HepG2 (cell line): ENCODE measurements around the gene CHID1. TPM values are rescaled to one million over a fixed set of nuclear protein-coding genes. Genes with fewer than 3 reads are reported as not detected.

ENCODE experiments used
- ADNP ChIP-seq: sonication (generic); formaldehyde crosslinking; IDR thresholded peaks from 2 replicates; pipeline ENCODE4 v1.4.0; 2020; ENCODE audit warnings: missing genetic modification reagents
- BRCA1 ChIP-seq: sonication (generic); formaldehyde crosslinking; IDR thresholded peaks from 2 replicates; pipeline ENCODE4 v1.4.0; 2020; ENCODE audit warnings: missing genetic modification reagents
- CEBPG ChIP-seq: IDR thresholded peaks from 2 replicates; pipeline ENCODE4 v1.6.1; 2016
- CREB1 ChIP-seq, 2 experiments: fragments of 450-650 bp in 1 of 2; IDR thresholded peaks; 2 replicates each; pipeline ENCODE4 v1.6.1; 2016 to 2017; ENCODE audit warnings: control low read depth in 1 of 2, mild to moderate bottlenecking in 1 of 2, missing compliant biosample characterization in 1 of 2, missing genetic modification characterization in 1 of 2
- GABPB1 ChIP-seq: IDR thresholded peaks from 2 replicates; pipeline ENCODE4 v1.6.1; 2016; ENCODE audit warnings: mild to moderate bottlenecking, missing genetic modification reagents, moderate library complexity, missing compliant biosample characterization
- HHEX ChIP-seq: IDR thresholded peaks from 2 replicates; pipeline ENCODE4 v1.6.1; 2016; ENCODE audit warnings: control low read depth
- KLF12 ChIP-seq: sonication (generic); formaldehyde crosslinking; IDR thresholded peaks from 2 replicates; pipeline ENCODE4 v1.4.0; 2020; ENCODE audit warnings: missing genetic modification reagents, borderline replicate concordance
- KMT2A ChIP-seq: sonication (generic); formaldehyde crosslinking; IDR thresholded peaks from 2 replicates; pipeline ENCODE4 v1.4.0; 2020; ENCODE audit warnings: missing genetic modification reagents
- MBNL3 ChIP-seq: fragments of 250-450 bp; sonication (Bioruptor Pico); conservative IDR thresholded peaks from 2 replicates; pipeline ENCODE4 v1.8.0; 2022; ENCODE audit warnings: mild to moderate bottlenecking, inconsistent platforms
- MED8 ChIP-seq: sonication (generic); formaldehyde crosslinking; IDR thresholded peaks from 2 replicates; pipeline ENCODE4 v1.8.1; 2023; ENCODE audit warnings: mild to moderate bottlenecking, missing genetic modification reagents; ENCODE audit not compliant: insufficient replicate concordance
- NFKB2 ChIP-seq: sonication (generic); formaldehyde crosslinking; IDR thresholded peaks from 2 replicates; pipeline ENCODE4 v1.4.0; 2020; ENCODE audit warnings: missing genetic modification reagents, borderline replicate concordance
- NR3C1 ChIP-seq: sonication (generic); formaldehyde crosslinking; IDR thresholded peaks from 2 replicates; pipeline ENCODE4 v1.4.0; 2020; ENCODE audit warnings: missing genetic modification reagents
- RAD21 ChIP-seq: fragments of 450-650 bp; formaldehyde crosslinking; IDR thresholded peaks from 2 replicates; pipeline ENCODE4 v1.5.0; 2020; ENCODE audit warnings: mild to moderate bottlenecking
- RBAK ChIP-seq: sonication (generic); formaldehyde crosslinking; IDR thresholded peaks from 2 replicates; pipeline ENCODE4 v1.5.1; 2020; ENCODE audit warnings: mild to moderate bottlenecking, missing genetic modification reagents
- RXRB ChIP-seq: IDR thresholded peaks from 2 replicates; pipeline ENCODE4 v1.6.1; 2016; ENCODE audit warnings: borderline replicate concordance, missing genetic modification reagents, missing compliant biosample characterization
- TBX2 ChIP-seq: sonication (generic); formaldehyde crosslinking; IDR thresholded peaks from 2 replicates; pipeline ENCODE4 v1.5.0; 2020; ENCODE audit warnings: missing genetic modification reagents, mild to moderate bottlenecking, borderline replicate concordance
- UBTF ChIP-seq: sonication (generic); formaldehyde crosslinking; IDR thresholded peaks from 2 replicates; pipeline ENCODE4 v1.4.0; 2020; ENCODE audit warnings: mild to moderate bottlenecking, missing genetic modification reagents
- ZBTB1 ChIP-seq: sonication (generic); formaldehyde crosslinking; IDR thresholded peaks from 2 replicates; pipeline ENCODE4 v1.4.0; 2020; ENCODE audit warnings: missing genetic modification reagents, borderline replicate concordance
- ZBTB3 ChIP-seq: sonication (generic); formaldehyde crosslinking; IDR thresholded peaks from 2 replicates; pipeline ENCODE4 v1.4.0; 2020; ENCODE audit warnings: low read depth, mild to moderate bottlenecking, moderate library complexity, missing genetic modification reagents, borderline replicate concordance
- ZFP90 ChIP-seq: sonication (generic); formaldehyde crosslinking; IDR thresholded peaks from 2 replicates; pipeline ENCODE4 v1.8.0; 2022; ENCODE audit warnings: missing genetic modification reagents, mild to moderate bottlenecking, inconsistent platforms, borderline replicate concordance
- ZNF121 ChIP-seq: sonication (generic); formaldehyde crosslinking; IDR thresholded peaks from 2 replicates; pipeline ENCODE4 v1.5.0; 2020; ENCODE audit warnings: mild to moderate bottlenecking, missing genetic modification reagents
- ZNF263 ChIP-seq: sonication (generic); formaldehyde crosslinking; IDR thresholded peaks from 2 replicates; pipeline ENCODE4 v1.4.0; 2020; ENCODE audit warnings: missing genetic modification reagents
- ZNF557 ChIP-seq: sonication (generic); formaldehyde crosslinking; IDR thresholded peaks from 2 replicates; pipeline ENCODE4 v1.4.0; 2020; ENCODE audit warnings: missing genetic modification reagents
- ZNF563 ChIP-seq: sonication (generic); formaldehyde crosslinking; IDR thresholded peaks from 2 replicates; pipeline ENCODE4 v1.8.0; 2022; ENCODE audit warnings: mild to moderate bottlenecking, moderate library complexity, missing genetic modification reagents
- ZNF687 ChIP-seq: sonication (generic); formaldehyde crosslinking; IDR thresholded peaks from 2 replicates; pipeline ENCODE4 v1.5.1; 2020; ENCODE audit warnings: mild to moderate bottlenecking, missing genetic modification reagents, moderate library complexity
- ZNF7 ChIP-seq: IDR thresholded peaks from 2 replicates; pipeline ENCODE4 v1.6.1; 2016; ENCODE audit warnings: missing biosample characterization, missing genetic modification reagents
- polyA plus RNA-seq, 8 experiments: library from polyadenylated mRNA; depleted of rRNA in 3 of 8; stranded (reverse) in 7 of 8; unstranded in 1 of 8; fragments of >200 nt; fragmentation: Illumina TruSeq in 4 of 8; extraction: Trizol in 4 of 8; gene quantifications; 2 replicates each; pipeline versions ENCODE4 v1.2.1 to v1.2.3, GENCODE V29; 2011 to 2016; ENCODE audit warnings: low read depth in 4 of 8, missing spikeins in 1 of 8, mixed read lengths in 1 of 8; ENCODE audit not compliant: insufficient read depth in 1 of 8
- total RNA-seq, 5 experiments: library from RNA; depleted of rRNA; stranded (reverse); fragments of >200 nt; fragmentation: Illumina TruSeq; extraction: Trizol; gene quantifications; 2 replicates each; pipeline ENCODE4 v1.2.3, GENCODE V29; 2016; ENCODE audit warnings: low read depth in 1 of 5

CHID1 gene
- total and polyA plus RNA-seq, 2 of the 13 experiments (the other 11 are each of a cell fraction or from before 2014, with no cell fraction given) = 65.1 to 93.6 TPM

- TF ChIP-seq KLF12 (CRISPR knock-in tag) (0 out of 2 replicates have a peak, but pooled peaks have one; percentile 31), RXRB (CRISPR knock-in tag) (peak; percentile 94), MBNL3 (CRISPR knock-in tag) (no peak), ZNF563 (CRISPR knock-in tag) (peak; percentile 23; the same call in 1 of the 2 replicates), ZNF121 (CRISPR knock-in tag) (peak; percentile 91), ZFP90 (CRISPR knock-in tag) (0 out of 2 replicates have a peak, but pooled peaks have one; percentile 8), NFKB2 (CRISPR knock-in tag) (no peak), ZNF7 (CRISPR knock-in tag) (no peak), HHEX (no peak), RBAK (CRISPR knock-in tag) (no peak), ZBTB1 (CRISPR knock-in tag) (no peak), ZBTB3 (CRISPR knock-in tag) (no peak), CEBPG (CRISPR knock-in tag) (peak; percentile 6; the same call in 1 of the 2 replicates), BRCA1 (CRISPR knock-in tag) (no peak), ZNF263 (CRISPR knock-in tag) (no peak; the same call in 1 of the 2 replicates), ADNP (no peak), MED8 (no peak), CREB1 (IDR thresholded peaks at IDR 0.05) (no peak), CREB1 (CRISPR knock-in tag; IDR thresholded peaks at IDR 0.05) (no peak), KMT2A (peak; percentile 59; the same call in 1 of the 2 replicates), ZNF687 (peak; percentile 99), RAD21 (CRISPR knock-in tag) (no peak; the same call in 1 of the 2 replicates), NR3C1 (CRISPR knock-in tag) (no peak), UBTF (CRISPR knock-in tag) (0 out of 2 replicates have a peak, but pooled peaks have one; percentile 49), TBX2 (peak; percentile 86), GABPB1 (CRISPR knock-in tag) (peak; percentile 73), ZNF557 (no peak)
These were observed 4.3 kb upstream of the CHID1 start (continued) for GRCh38 chr11:914747-915501.
